HG02938 (cell line): Measurements from ENCODE around the gene FAM83B.
"Not testable (repeated sequence)": the region's sequence is repeated elsewhere in the genome, so short reads cannot be mapped to it uniquely, and the experiment has no call there.

Experiments
- ATAC-seq: cut with Tn5 transposase; IDR thresholded peaks from one replicate; pipeline ENCODE4 v1.9.1; 2021; ENCODE audit warnings: mild to moderate bottlenecking, moderate library complexity; ENCODE audit not compliant: unreplicated experiment

Gene FAM83B

DNA sequence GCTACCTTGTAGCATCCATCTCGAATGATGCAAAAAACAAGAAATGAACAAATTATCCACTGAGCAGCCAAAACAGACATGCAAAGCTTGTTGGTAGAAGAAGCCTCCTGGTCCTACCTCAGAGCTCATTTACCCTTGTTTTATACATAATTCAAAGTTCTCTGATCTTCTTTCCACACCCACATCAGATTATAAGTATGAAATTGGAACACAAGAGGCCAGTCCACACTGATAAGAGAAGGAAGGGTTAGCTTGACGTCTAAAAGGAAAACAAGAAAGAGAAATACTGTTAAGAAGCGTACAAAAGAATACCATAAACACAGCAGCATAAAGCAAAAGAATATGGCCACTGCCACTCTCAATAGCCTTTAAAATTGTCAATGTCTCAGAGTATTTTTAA is 49.7 kb downstream of the FAM83B start:
- no peak for ATAC-seq

DNA sequence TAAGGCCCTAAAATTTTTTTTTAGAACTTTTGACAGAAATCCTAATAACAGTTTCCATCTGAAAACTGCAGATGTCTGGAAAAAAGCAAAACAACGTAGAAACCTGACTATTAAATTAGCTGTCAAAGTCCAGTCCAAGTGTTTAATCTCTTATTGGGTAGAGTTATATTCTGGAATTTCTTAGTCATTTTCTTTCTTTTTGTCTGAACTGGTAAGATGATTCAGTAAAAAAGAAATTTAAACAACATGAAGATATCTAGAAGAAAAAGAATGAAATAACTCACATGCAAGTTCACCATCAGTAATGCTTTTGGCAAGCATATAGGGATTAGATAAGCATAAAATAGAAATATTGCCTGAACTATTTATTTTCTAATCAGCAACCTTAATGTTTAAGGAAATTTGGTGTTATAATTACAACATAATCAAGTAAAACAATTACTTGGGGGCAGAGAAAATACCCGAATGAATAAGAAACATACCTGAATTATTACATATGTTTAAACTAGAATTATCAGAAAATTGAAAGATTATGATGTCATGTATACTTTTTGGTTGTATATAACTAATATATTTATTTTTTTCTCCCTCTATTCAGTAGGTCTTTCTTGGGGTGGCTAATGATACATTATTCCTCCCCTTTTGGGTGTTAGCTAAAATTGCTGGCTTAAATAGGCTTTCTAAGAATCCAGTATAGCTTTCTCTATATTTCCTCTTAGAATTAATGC is 51.1 kb downstream of the FAM83B start:
- no peak for ATAC-seq

DNA sequence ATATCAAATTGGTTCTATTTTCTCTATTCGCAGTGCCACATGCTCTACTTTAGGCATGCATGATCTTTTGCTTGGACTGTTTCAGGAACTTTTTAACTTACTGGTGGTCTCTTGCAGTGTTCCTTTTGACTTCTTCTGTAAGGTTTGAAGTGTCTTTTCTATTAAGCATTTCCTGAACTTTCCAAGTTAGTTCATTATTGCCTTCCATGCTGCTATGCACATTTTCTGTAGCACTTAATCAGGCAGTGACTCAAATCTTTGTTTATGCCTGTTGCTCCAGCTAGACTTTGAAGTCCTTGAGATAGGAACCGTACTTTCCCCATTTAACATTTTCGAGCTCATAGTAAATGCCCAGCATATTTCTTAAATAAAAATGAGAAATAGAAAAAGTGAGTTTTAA is 52.2 kb downstream of the FAM83B start:
- no peak for ATAC-seq

DNA sequence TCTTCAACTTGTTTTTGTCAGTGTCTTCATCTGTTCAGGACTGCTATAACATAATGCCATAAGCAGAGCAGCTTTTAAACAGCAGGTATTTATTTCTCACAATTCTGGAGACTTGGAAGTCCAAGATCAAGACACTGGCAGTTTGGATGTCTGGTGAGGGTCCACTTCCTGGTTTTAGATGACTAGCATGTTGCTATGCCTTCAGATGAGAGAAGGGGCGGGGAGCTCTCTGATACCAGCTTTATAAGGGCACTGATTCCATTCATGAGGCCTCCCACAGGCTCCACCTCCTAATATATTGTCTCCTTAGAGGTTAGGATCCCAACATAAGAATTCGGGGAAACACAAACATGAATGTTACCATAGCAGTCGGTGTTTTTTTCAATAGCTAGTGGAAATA is 52.9 kb downstream of the FAM83B start:
- no peak for ATAC-seq

DNA sequence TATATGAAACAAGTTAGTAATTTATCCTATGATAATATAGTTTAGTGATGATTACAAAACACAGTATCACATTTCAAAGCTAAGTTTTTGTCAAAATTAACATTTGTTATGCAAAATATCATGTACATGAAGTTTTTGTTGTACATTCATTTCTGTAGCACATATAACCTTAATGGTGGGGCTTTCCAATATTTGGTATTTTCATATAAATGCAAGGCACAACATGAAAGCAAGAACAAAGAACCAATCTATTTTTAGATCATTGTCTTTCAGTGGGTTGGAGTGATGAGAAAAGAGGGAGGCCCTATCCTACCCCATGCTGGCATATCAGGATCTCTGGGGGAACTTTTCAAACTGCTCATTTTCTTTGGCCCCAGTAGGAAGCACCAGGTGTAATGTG is 53.4 kb downstream of the FAM83B start:
- no peak for ATAC-seq

DNA sequence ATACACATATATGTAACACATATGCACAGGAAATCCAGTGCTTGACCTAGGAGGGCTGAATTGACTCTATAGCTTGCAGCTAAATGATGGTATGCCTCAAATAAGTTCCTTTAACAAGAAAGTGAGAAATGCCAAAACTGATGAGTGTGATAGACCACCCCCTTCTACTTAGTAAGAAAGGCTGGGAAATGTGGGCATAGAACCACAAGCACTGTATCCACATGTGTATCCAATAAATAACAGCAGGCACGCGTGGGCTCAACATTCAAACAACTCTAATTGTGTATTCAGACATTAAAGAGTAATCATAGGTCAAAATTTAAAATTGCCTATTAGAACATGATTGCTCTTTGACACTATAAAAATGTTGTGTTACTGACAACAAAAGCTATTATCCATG is 54.1 kb downstream of the FAM83B start:
- ATAC-seq: no peak

DNA sequence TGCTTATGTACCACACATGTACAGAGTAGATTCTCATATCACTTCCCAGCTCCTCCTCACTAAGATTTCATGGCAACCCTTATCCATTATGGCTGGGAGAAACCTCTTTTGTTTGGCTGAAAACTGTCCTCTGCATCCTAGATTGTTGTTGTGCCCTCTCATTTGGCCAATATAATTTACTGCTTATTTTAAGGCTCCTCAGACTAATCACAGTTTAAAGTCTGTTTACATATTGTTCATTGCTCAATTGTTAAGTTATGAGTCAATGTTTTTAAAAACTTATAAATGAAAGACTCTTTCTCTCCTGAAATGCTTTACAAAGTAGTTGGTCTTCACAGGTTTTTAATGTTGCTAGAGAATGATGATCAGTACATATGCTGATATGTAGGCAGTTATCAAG is 57.3 kb downstream of the FAM83B start:
- ATAC-seq: no peak

DNA sequence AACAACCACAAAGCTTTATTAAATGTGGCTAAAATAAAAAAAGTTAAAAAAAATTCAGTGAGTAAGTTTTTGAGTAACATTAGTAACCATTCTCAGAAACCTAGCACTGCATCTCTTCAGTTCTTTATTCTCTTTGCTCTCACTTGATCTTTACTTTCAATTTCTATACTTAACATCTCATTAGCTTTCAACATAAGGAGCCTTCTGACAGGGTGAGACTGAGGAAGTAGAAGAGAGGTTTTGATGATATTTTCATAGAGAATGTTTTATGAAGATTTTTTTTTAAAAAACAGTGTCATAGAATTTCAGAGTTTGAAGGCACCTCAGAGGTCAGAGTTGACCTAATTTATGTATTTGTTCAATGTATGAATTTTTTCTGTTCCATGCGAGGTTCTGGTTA is 60.8 kb downstream of the FAM83B start:
- peak; percentile 56 for ATAC-seq

DNA sequence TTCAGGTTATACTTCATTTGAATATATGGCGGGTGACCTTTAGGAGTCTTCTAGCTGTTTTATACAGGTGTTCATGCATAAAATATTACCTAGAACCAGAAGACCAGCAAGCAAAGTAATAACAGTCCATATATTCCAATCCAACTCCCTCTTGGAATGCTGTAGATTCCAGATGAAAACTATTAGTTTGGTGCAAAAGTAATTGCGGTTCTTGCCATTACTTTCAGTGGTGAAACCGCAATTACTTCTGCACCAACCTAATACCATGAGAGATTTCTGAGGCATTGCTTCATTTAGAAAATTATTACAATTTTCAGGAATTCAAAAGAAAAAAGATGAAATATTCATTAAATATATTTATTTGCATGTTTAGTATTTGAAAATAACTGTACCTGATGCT is 62.6 kb downstream of the FAM83B start:
- no peak for ATAC-seq

DNA sequence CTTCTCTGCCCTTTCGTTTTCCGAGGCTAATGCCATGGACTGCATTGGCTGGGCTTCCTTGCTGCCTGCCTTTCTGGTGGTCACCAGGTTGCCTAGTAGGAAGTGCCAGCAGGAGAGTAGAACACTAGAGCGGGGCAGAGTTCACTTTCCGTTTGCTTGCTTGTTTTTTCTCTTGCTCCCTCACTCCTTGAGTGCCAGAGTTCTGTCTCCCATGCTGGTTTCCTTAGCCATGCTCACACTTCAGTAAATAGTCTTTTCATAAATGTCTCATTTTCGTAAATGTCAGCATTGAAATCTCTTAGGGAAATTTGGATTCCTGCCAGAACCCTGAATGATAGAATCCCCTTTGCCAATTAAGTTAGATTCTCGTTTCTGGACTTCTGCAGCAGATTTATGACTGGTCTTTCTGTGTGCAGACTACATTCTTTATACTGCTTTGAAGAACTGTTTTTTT is 63.9 kb downstream of the FAM83B start:
- ATAC-seq: no peak

DNA sequence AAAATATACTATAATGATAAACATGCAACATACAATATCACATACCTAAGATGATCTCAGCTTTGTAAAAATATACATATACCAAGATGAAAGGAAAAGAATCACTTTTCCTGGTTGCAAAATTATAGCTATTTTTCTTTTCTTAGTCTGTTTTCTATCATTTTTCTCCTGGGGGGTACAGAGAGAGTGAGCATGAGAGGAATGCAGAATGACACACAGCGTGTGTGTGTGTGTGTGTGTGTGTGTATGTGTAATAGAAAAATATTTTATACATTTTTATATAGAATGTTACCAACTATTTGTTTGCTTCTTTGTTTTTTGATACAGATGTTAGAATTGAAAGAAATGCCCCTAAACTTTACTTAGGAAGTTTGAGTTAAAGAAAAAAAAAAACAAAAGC is 64.3 kb downstream of the FAM83B start:
- ATAC-seq: no peak

DNA sequence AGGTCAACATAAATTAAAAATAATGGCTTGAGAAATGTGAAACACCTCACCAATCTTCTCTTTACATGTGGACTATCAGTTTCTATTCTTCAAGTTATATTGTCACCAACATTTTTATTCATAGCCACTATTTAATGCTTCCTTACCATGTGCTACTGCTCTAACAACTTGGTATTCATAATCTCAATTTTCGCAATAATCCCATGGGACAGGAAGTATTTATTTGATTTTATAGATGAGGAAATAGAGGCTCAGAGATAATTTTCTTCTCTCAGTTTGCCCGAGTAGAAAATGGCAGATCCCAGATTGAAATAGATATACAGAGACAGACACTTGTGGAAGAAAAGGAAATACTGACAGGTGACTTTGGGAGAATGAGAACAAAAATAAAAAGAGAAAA is 66.6 kb downstream of the FAM83B start:
- no peak for ATAC-seq

DNA sequence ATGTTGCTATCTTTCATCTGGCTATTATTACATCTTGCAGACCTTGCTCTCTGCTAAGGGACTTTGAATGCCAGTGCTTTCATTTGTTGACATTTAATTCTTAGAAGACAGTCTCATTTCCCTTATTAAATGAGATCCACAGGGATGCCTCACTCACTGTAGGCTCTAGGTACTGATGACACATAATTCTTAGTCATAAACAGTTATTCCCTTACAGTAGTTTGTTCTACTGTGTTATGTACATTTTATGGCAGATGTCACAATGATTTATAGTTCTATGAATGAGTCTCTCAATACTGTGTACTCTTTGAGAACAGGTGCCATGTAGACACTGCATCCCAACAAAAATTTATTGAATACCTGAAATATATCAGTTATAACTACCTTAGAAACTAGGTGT is 70.3 kb downstream of the FAM83B start:
- no peak for ATAC-seq

DNA sequence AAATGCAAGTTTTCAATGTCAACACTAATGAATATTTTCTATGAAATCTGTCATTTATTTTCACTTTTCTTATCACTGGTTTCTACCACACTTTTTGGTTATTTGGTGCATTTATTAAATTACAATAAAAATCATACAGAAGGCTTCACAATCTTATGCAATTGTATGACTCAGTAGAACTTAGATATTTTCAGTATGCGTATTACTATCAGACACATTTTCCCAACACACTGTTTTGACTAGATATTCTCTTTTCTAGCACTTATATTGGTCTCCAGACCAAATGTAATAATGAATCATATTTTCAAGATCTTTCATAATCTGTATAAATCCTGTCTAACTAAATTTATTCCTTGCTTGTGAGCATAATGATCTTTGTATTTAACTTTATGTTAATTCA is 74.1 kb downstream of the FAM83B start:
- no peak for ATAC-seq

DNA sequence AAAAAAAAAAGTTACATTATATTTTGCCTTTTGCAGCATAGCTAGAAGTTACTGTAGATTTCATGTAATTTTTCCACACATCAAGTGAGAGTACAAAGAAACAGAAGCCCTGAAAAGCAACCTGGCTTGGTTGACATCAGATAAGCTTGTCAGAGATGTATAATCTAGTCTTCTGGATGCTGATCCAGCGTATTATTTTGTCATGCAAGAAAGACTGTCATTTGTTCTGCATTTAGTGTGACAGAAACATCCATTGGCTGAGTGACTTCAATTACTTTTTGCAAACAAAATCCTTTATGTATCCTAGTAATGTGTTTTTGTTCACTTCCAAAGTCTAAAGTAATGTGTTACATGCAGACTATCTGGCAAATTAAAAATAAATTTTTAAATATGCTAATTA is 75.3 kb downstream of the FAM83B start:
- no peak for ATAC-seq

DNA sequence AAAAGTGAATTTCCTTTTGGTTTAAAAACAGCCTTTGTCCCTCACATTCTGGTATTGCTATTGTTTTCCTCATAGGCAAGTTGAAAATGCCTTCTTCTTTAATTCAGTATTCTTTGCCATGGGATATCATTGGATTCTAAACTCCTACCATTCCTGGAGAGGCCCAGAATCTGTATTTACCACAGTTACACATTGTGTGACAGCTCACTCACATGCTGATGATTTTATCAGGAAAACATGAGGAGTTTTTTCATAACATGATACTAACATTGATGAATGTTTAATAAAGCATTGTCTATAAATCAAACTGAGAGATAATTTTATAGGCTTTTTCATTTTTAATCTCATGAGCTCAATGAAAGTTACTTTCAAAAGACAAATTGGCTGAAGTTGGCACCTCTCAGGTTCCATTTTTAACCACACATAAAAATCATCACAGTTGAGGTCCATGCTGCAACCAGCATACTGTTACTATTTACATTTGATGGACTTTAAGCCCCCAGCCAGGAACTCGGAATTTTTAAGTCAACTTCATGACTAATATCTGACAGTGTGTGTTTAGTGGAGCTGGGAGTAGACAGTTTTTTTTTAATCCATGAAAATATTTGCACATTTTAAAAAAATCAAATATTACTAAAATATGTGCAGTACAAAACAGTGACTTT is 82.8 kb downstream of the FAM83B start:
- ATAC-seq: no peak

DNA sequence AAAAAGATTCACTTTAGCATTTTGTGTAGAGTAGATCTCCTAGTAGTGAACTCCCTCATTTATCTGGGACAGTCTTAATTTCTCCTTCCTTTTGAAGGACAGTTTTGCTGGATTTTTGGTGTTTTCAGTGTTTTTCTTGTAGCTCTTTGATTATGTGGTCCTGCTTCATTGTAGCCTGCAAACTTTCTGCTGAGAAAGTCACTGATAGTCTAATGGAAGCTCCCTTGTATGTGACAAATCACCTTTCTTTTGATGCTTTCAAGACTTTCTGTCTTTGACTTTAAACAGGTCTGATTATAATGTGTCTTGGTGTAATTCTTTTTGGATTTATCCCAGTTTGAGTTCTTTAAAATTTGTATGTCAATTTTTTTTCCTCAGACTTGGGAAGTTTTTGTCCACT is 86.1 kb downstream of the FAM83B start:
- no peak for ATAC-seq

DNA sequence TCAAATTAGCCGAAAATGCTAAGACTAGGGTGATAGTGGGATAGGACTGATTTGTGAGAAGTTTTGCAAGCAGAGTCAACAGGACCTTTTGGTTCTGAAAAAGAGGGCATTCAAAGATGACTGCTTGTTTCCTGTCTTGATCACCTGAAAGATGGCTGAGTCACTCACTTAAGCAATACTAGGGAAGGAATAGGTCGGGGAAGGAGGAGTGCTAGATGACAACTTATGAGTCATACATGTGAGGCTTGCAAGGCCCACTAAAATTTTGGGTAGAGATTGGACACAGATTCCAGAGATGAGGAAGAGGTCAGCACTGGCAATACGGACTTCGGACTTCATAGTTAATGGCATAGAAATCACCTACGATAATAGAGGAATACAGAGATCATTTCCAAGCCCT is 89.2 kb downstream of the FAM83B start:
- no peak for ATAC-seq

DNA sequence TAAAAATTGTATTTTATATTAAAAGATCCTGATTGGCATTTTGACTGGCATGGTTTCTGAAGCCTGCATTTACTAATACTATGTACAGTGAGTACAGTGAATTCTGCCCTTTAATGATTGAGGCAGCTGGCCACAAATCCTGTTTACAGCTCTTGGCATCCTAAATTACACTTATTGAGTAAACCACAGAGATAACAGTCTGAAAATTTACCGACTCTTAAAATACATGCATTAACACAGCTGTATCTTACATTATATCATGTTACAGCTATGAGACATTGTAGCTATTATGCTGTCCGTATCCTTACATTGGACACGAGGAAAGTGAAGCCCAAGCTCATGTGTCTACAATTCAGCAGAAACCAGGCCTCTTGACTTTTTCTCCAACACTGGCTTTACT is 90.8 kb downstream of the FAM83B start:
- no peak for ATAC-seq

DNA sequence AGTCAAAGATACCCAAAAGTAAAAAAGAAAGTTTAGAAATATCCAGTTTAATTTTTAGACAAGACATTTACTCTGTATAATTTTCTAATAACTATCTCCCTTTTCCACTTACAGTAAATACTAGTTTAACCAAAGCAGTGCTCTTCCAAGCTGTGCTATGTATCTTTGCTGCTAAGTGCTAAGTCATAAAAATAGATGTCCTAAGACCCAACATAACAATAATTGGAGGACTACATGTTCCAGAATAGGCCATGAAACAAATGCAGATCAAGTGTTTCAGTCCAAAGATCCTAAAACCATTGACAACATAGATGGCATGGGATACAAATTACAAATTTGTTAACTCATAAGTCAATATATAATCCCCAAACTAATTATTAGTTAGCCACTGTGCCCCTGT is 111.1 kb downstream of the FAM83B start:
- no peak for ATAC-seq

DNA sequence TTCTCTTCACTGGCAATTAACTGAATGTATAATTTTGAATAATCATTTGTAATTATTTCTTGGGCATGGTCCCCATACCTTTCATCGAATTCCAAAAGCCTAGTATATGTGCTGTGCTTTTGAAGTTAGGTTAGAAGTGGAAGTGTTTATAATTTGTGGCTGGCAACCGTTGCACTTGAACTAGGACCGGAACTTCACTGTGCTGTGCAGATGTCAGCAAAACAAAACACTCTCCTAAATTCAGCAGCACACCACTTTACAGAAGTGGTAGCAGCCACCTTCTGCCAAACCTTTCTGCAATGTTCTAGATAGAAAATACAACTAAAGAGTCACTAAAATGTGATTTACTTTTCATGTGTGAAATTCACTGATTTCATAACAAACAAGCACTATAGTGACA is 111.9 kb downstream of the FAM83B start:
- no peak for ATAC-seq

DNA sequence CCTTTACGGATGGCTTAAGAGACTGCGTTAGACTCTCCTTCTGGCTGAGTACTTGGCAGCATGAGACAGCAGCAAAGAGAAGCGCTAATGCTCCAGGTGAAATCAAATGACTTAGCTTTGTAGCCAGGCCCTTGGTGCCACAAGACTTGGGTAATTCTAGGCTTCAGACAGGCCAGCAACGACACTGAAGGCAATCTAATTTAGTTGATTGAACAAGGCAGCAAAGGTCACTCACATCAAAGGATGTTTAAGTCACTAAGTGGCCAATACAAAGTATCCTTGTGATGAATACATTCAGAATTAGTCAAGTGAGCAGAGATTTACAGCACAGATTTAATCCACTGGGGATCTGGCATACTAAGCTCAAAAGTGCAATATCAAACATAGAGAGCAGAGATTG is 113.2 kb downstream of the FAM83B start:
- no peak for ATAC-seq

DNA sequence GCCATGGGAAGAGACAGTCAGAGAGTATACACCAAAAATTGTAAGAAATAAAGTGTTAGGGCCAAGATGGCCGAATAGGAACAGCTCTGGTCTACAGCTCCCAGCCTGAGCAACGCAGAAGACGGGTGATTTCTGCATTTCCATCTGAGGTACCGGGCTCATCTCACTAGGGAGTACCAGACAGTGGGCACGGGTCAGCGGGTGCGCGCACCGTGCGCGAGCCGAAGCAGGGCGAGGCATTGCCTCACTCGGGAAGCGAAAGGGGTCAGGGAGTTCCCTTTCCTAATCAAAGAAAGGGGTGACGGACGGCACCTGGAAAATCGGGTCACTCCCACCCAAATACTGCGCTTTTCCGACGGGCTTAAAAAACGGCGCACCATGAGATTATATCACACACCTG is 114.8 kb downstream of the FAM83B start:
- not testable (repeated sequence) for ATAC-seq
